Measurements from ENCODE around the gene PGBD1. TPM values are rescaled to one million over a fixed set of nuclear protein-coding genes. Genes with fewer than 3 reads are reported as not detected.

PGBD1 gene
- total and polyA plus RNA-seq, 2 of the 13 experiments (the other 11 are each of a cell fraction or from before 2014, with no cell fraction given): 3.6 to 6.9 TPM

DNA sequence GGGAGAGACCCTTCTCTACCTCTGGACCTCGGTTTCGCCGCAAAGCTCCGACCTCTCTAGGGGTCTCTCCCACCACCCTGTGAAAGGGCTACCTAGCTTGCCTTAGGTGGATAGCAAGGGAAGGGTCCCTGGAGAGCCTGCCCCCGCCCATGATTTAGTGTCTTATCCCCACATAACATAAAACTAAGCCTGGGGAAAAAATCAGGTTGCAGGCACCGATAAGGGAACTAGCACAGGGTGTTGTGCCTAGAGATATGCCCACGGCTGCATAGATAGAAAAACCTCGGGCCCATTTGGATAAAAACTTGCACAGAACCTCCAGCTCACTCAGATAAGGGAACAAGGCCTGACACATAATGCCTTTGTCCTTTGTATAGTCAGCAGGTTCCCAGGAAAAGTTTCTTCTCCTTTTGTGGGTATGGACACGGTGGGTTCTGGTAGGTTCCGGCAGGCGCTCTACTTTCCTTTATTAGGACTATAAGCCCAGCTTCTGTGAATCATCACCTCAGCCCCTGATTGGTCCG, 53.7 kb downstream of the PGBD1 start (continued):
- TF ChIP-seq, protein P1, sequence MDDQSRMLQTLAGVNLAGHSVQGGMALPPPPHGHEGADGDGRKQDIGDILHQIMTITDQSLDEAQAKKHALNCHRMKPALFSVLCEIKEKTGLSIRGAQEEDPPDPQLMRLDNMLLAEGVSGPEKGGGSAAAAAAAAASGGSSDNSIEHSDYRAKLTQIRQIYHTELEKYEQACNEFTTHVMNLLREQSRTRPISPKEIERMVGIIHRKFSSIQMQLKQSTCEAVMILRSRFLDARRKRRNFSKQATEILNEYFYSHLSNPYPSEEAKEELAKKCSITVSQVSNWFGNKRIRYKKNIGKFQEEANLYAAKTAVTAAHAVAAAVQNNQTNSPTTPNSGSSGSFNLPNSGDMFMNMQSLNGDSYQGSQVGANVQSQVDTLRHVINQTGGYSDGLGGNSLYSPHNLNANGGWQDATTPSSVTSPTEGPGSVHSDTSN (CRISPR knock-in tag; IDR thresholded peaks at IDR 0.05; ENCODE audit: borderline replicate concordance): no peak
- no peak for TF ChIP-seq RARG (CRISPR knock-in tag; IDR thresholded peaks at IDR 0.05; ENCODE audit: low read depth)
- TF ChIP-seq HNF4G (IDR thresholded peaks at IDR 0.05; ENCODE audit: borderline replicate concordance, low read depth, low read length): no peak
- TF ChIP-seq HNF4G (CRISPR knock-in tag; IDR thresholded peaks at IDR 0.05; ENCODE audit: borderline replicate concordance, low read depth): no peak
- TF ChIP-seq, protein P2, sequence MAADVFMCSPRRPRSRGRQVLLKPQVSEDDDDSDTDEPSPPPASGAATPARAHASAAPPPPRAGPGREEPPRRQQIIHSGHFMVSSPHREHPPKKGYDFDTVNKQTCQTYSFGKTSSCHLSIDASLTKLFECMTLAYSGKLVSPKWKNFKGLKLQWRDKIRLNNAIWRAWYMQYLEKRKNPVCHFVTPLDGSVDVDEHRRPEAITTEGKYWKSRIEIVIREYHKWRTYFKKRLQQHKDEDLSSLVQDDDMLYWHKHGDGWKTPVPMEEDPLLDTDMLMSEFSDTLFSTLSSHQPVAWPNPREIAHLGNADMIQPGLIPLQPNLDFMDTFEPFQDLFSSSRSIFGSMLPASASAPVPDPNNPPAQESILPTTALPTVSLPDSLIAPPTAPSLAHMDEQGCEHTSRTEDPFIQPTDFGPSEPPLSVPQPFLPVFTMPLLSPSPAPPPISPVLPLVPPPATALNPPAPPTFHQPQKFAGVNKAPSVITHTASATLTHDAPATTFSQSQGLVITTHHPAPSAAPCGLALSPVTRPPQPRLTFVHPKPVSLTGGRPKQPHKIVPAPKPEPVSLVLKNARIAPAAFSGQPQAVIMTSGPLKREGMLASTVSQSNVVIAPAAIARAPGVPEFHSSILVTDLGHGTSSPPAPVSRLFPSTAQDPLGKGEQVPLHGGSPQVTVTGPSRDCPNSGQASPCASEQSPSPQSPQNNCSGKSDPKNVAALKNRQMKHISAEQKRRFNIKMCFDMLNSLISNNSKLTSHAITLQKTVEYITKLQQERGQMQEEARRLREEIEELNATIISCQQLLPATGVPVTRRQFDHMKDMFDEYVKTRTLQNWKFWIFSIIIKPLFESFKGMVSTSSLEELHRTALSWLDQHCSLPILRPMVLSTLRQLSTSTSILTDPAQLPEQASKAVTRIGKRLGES (CRISPR knock-in tag; IDR thresholded peaks at IDR 0.05; ENCODE audit: borderline replicate concordance): no peak
- no peak for TF ChIP-seq ERF (CRISPR knock-in tag; IDR thresholded peaks at IDR 0.05)
- no peak for TF ChIP-seq RAD21 (CRISPR knock-in tag; IDR thresholded peaks at IDR 0.05)
- peak; percentile 66; the same call in 1 of the 2 replicates for TF ChIP-seq ZNF607 (CRISPR knock-in tag; IDR thresholded peaks at IDR 0.05; ENCODE audit: borderline replicate concordance)
- no peak for TF ChIP-seq JARID2 (CRISPR knock-in tag; IDR thresholded peaks at IDR 0.05; ENCODE audit: insufficient replicate concordance)
- TF ChIP-seq, protein P3, sequence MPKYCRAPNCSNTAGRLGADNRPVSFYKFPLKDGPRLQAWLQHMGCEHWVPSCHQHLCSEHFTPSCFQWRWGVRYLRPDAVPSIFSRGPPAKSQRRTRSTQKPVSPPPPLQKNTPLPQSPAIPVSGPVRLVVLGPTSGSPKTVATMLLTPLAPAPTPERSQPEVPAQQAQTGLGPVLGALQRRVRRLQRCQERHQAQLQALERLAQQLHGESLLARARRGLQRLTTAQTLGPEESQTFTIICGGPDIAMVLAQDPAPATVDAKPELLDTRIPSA (CRISPR knock-in tag; IDR thresholded peaks at IDR 0.05; ENCODE audit: borderline replicate concordance): no peak
- TF ChIP-seq, protein P4, sequence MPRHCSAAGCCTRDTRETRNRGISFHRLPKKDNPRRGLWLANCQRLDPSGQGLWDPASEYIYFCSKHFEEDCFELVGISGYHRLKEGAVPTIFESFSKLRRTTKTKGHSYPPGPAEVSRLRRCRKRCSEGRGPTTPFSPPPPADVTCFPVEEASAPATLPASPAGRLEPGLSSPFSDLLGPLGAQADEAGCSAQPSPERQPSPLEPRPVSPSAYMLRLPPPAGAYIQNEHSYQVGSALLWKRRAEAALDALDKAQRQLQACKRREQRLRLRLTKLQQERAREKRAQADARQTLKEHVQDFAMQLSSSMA (CRISPR knock-in tag; IDR thresholded peaks at IDR 0.05): no peak
- TF ChIP-seq ZNF747 (CRISPR knock-in tag; IDR thresholded peaks at IDR 0.05; ENCODE audit: borderline replicate concordance): no peak
- TF ChIP-seq HNF4A (CRISPR knock-in tag; IDR thresholded peaks at IDR 0.05): no peak
- TF ChIP-seq, protein P5, sequence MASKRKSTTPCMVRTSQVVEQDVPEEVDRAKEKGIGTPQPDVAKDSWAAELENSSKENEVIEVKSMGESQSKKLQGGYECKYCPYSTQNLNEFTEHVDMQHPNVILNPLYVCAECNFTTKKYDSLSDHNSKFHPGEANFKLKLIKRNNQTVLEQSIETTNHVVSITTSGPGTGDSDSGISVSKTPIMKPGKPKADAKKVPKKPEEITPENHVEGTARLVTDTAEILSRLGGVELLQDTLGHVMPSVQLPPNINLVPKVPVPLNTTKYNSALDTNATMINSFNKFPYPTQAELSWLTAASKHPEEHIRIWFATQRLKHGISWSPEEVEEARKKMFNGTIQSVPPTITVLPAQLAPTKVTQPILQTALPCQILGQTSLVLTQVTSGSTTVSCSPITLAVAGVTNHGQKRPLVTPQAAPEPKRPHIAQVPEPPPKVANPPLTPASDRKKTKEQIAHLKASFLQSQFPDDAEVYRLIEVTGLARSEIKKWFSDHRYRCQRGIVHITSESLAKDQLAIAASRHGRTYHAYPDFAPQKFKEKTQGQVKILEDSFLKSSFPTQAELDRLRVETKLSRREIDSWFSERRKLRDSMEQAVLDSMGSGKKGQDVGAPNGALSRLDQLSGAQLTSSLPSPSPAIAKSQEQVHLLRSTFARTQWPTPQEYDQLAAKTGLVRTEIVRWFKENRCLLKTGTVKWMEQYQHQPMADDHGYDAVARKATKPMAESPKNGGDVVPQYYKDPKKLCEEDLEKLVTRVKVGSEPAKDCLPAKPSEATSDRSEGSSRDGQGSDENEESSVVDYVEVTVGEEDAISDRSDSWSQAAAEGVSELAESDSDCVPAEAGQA (IDR thresholded peaks at IDR 0.05; ENCODE audit: low read depth): no peak
- TF ChIP-seq, protein P5 (CRISPR knock-in tag; IDR thresholded peaks at IDR 0.05; ENCODE audit: borderline replicate concordance): no peak
- TF ChIP-seq, protein P6, sequence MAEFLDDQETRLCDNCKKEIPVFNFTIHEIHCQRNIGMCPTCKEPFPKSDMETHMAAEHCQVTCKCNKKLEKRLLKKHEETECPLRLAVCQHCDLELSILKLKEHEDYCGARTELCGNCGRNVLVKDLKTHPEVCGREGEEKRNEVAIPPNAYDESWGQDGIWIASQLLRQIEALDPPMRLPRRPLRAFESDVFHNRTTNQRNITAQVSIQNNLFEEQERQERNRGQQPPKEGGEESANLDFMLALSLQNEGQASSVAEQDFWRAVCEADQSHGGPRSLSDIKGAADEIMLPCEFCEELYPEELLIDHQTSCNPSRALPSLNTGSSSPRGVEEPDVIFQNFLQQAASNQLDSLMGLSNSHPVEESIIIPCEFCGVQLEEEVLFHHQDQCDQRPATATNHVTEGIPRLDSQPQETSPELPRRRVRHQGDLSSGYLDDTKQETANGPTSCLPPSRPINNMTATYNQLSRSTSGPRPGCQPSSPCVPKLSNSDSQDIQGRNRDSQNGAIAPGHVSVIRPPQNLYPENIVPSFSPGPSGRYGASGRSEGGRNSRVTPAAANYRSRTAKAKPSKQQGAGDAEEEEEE (CRISPR knock-in tag; IDR thresholded peaks at IDR 0.05; ENCODE audit: borderline replicate concordance): no peak

All from HepG2 (cell line).